GM18870 (cell line): Measurements from ENCODE around the gene BMP10.

ENCODE experiments used
- ATAC-seq: cut with Tn5 transposase; IDR thresholded peaks from one replicate; pipeline ENCODE4 v1.9.1; 2021; ENCODE audit warnings: moderate library complexity; ENCODE audit not compliant: unreplicated experiment

The BMP10 gene

DNA sequence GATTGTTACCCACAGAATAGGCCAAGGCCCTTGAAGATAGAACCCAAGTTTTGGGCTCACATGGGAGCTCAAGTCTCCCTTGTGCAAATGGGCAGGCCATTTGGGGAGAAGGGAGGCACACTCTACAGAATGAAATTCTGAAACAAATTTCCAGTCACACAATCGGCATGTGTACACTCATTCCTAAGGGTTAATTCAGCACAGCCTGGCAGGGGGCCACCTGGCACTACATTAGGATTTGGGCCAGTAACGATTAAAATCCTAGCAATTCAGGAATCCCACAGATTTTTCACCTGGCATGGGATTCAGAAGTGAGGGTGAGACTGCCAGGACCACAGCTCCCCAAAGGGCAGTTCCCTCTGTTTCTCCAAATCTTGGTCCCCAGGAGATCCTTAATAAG, 46.4 kb downstream of the BMP10 start:
- no peak for ATAC-seq

DNA sequence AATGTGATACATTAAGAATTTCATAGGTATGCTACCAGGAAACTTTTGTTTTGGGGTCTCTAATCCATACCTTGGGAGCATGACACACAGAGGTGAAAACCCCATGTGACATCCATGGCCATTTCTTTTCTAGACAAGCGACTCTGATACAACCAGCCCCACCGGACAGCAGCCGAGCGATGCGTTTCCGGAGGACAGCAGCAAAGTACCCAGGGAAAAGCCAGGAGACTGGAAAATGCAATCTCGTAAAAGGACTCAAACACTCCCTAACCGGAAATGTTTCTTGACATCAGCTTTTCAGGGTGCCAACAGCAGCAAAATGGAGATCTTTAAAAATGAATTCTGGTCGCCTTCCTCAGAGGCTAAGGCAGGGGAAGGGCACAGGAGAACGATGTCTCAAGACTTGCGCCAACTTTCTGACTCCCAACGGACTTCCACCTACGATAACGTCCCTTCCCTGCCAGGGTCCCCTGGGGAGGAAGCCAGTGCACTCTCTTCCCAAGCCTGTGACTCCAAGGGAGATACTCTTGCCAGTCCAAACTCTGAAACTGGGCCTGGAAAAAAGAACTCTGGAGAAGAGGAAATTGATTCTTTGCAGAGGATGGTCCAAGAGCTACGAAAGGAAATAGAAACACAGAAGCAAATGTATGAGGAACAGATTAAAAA, 48.9 kb downstream of the BMP10 start:
- no peak for ATAC-seq

DNA sequence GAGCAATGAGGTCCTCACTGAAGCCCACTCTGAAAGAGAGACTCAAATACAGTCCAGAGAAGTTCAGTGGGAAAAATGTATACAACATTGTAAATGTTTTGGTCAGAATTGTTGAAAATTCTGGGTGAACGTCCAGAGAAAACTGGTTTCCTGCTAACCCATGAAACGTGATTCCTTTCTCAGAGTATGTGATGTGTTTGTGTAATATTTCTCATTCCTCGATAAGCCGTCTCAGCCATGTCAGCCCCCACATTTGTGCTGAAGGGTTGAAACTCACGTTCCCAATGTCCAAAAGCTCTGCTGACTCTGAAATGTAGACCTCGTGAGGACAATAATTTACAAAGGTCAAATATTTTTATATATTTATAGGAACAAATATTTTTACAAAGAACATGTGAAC, 51.6 kb downstream of the BMP10 start:
- ATAC-seq, result no peak

DNA sequence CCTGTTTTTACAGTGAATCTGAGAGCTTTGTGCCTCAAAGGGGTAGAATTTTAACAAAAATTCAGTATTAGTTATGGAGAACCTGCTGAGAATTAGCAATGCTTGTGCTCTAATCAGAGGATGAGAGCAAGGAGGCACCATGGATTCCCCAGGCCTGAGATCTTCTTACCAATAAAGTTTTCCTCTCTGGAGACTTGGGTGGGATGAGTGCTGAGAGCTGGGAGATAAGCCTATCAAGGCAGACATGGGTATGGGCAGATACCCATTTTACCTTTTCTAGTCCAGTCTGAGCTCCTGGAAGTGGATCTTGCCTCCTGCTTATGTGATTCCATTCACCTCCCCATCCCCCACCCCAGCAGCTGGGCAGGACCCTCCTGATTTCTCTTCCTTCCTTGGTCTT, 53.9 kb downstream of the BMP10 start:
- ATAC-seq, result no peak
